ENCODE measurements around the gene BRD9.
"Not testable (repeated sequence)": the region's sequence is repeated elsewhere in the genome, so short reads cannot be mapped to it uniquely, and the experiment has no call there.

The BRD9 gene

GRCh38 chr5:856531-857425 is 35.8 kb downstream of the BRD9 start:
- no peak for DNase-seq (ENCODE audit: low read depth)

GRCh38 chr5:855771-856530 is 36.6 kb downstream of the BRD9 start:
- no peak for DNase-seq (ENCODE audit: low read depth)

GRCh38 chr5:854966-855743 is 37.4 kb downstream of the BRD9 start:
- no peak for DNase-seq (ENCODE audit: low read depth)

GRCh38 chr5:854217-854616 is 38.4 kb downstream of the BRD9 start:
- DNase-seq (ENCODE audit: low read depth), result no peak

- DNase-seq (ENCODE audit: low read depth), result not testable (repeated sequence)
Observed at GRCh38 chr5:853416-854090, 39.0 kb downstream of the BRD9 start.

GRCh38 chr5:852431-853401 is 39.9 kb downstream of the BRD9 start:
- DNase-seq (ENCODE audit: low read depth), result no peak

- no peak for DNase-seq (ENCODE audit: low read depth)
Observed at GRCh38 chr5:852018-852417, 40.6 kb downstream of the BRD9 start.

- DNase-seq (ENCODE audit: low read depth), result no peak
Observed at GRCh38 chr5:851553-851952, 41.0 kb downstream of the BRD9 start.

GRCh38 chr5:851076-851475 is 41.5 kb downstream of the BRD9 start:
- no peak for DNase-seq (ENCODE audit: low read depth)

- no peak for DNase-seq (ENCODE audit: low read depth)
Observed at GRCh38 chr5:850511-851006, 42.0 kb downstream of the BRD9 start, which contains the start of gene ZDHHC11. Gene ZDHHC11, minus strand, starts transcription at chr5:850986. Its CDS starts 384 bp downstream, at chr5:850602.

GRCh38 chr5:849651-850301 is 42.8 kb downstream of the BRD9 start:
- no peak for DNase-seq (ENCODE audit: low read depth)

GRCh38 chr5:848671-849111 is 43.9 kb downstream of the BRD9 start:
- no peak for DNase-seq (ENCODE audit: low read depth)

- not testable (repeated sequence) for DNase-seq (ENCODE audit: low read depth)
Observed at GRCh38 chr5:847736-848135, 44.9 kb downstream of the BRD9 start.

- not testable (repeated sequence) for DNase-seq (ENCODE audit: low read depth)
Observed at GRCh38 chr5:847212-847611, 45.4 kb downstream of the BRD9 start.

- not testable (repeated sequence) for DNase-seq (ENCODE audit: low read depth)
Observed at GRCh38 chr5:846602-847091, 46.0 kb downstream of the BRD9 start.

GRCh38 chr5:845676-846601 is 46.7 kb downstream of the BRD9 start:
- DNase-seq (ENCODE audit: low read depth), result not testable (repeated sequence)

- DNase-seq (ENCODE audit: low read depth), result not testable (repeated sequence)
Observed at GRCh38 chr5:845031-845675, 47.4 kb downstream of the BRD9 start.

- not testable (repeated sequence) for DNase-seq (ENCODE audit: low read depth)
Observed at GRCh38 chr5:844426-844825, 48.2 kb downstream of the BRD9 start.
